A549 (cell line): Measurements from ENCODE around the gene MATK. TPM values are rescaled to one million over a fixed set of nuclear protein-coding genes. Genes with fewer than 3 reads are reported as not detected.

Experiments
- ATAC-seq, 2 experiments: fragments of 200-7000 bp in 1 of 2; fragments of >200 bp in 1 of 2; cut with Nextera tagmentation in 1 of 2; cut with Tn5 transposase in 1 of 2; 3 replicates each; pipeline versions ENCODE4 v1.8.0 to v1.9.1; 2018 to 2020; ENCODE audit warnings: mild to moderate bottlenecking in 1 of 2, moderate library complexity in 1 of 2
- CTCF ChIA-PET: fragments of 300-600 bp; sonication (Branson Sonifier 250); formaldehyde crosslinking; extraction: SDS; loops from one replicate; lab custom pipeline; 2021; ENCODE audit warnings: antibody characterized with exemption, inconsistent platforms; lab: Yijun Ruan, JAX
- POLR2A ChIA-PET: fragments of 350-600 bp; formaldehyde crosslinking; extraction: SDS; loops from one replicate; lab custom pipeline; 2021; ENCODE audit warnings: antibody characterized with exemption, inconsistent platforms; lab: Yijun Ruan, JAX
- DNase-seq, 2 experiments: peaks; one replicate each; pipeline versions ENCODE4 v3.0.0 to v3.0.0-alpha.2; 2011 to 2016; ENCODE audit warnings: low read depth in 1 of 2, low spot score in 1 of 2
- FAIRE-seq: peaks from 2 replicates; lab custom pipeline; 2011; peaks lifted over from hg19 to GRCh38; lab: Jason Lieb, UNC
- H3K27ac ChIP-seq, 2 experiments: fragments of >200 bp; sonication (Bioruptor Twin); formaldehyde crosslinking; 3 replicates each; pipeline ENCODE4 v1.5.1; 2016 to 2017
- H3K4me1 ChIP-seq: fragments of >200 bp; sonication (Bioruptor Twin); formaldehyde crosslinking; 3 replicates; pipeline ENCODE4 v1.6.1; 2016
- H3K4me2 ChIP-seq: fragments of >200 bp; sonication (Bioruptor Twin); formaldehyde crosslinking; 3 replicates; pipeline ENCODE4 v1.6.1; 2016
- H3K4me3 ChIP-seq: fragments of >200 bp; sonication (Bioruptor Twin); formaldehyde crosslinking; 3 replicates; pipeline ENCODE4 v1.5.1; 2016
- H3K9me3 ChIP-seq: fragments of >200 bp; sonication (Bioruptor Twin); formaldehyde crosslinking; 3 replicates; pipeline ENCODE4 v1.6.1; 2016
- ATOH8 ChIP-seq: fragments of 250-450 bp; sonication (Bioruptor Pico); IDR thresholded peaks from 2 replicates; pipeline ENCODE4 v1.5.0; 2020; ENCODE audit warnings: low read depth, mild to moderate bottlenecking, moderate library complexity
- BCL3 ChIP-seq: fragments of >200 bp; sonication (Bioruptor Twin); formaldehyde crosslinking; IDR thresholded peaks from 3 replicates; pipeline ENCODE4 v1.6.1; 2016
- BHLHE40 ChIP-seq: IDR thresholded peaks from 2 replicates; pipeline ENCODE4 v1.6.1; 2012; ENCODE audit warnings: low read depth, low read length, inconsistent platforms
- CHD2 ChIP-seq: fragments of 150-350 bp; IDR thresholded peaks from 2 replicates; pipeline ENCODE4 v1.6.1; 2014; ENCODE audit warnings: low read length; ENCODE audit not compliant: partially characterized antibody
- CHD4 ChIP-seq: fragments of 200-600 bp; sonication (generic); IDR thresholded peaks from 2 replicates; pipeline ENCODE4 v1.6.1; 2016; ENCODE audit warnings: antibody characterized with exemption, mild to moderate bottlenecking, borderline replicate concordance
- E2F6 ChIP-seq: IDR thresholded peaks from 2 replicates; pipeline ENCODE4 v1.6.1; 2012; ENCODE audit warnings: low read depth, borderline replicate concordance
- EHMT2 ChIP-seq: fragments of 200-600 bp; sonication (generic); IDR thresholded peaks from 2 replicates; pipeline ENCODE4 v1.6.1; 2016; ENCODE audit warnings: antibody characterized with exemption, low read depth, mild to moderate bottlenecking, moderate library complexity
- EP300 ChIP-seq, 2 experiments: fragments of >200 bp; sonication (Bioruptor Twin); formaldehyde crosslinking; IDR thresholded peaks; 2 replicates in 1 of 2; 3 replicates in 1 of 2; pipeline ENCODE4 v1.6.1; 2016 to 2017
- HDAC2 ChIP-seq: fragments of 200-600 bp; sonication (generic); IDR thresholded peaks from 2 replicates; pipeline ENCODE4 v1.6.1; 2016
- HEYL ChIP-seq: fragments of 250-450 bp; sonication (Bioruptor Pico); IDR thresholded peaks from 2 replicates; pipeline ENCODE4 v1.8.0; 2021; ENCODE audit warnings: mild to moderate bottlenecking, moderate library complexity
- HMGXB4 ChIP-seq: fragments of 250-450 bp; sonication (Bioruptor Pico); IDR thresholded peaks from 2 replicates; pipeline ENCODE4 v1.5.0; 2021; ENCODE audit warnings: mild to moderate bottlenecking, moderate library complexity, borderline replicate concordance
- HOXA7 ChIP-seq: fragments of 250-450 bp; sonication (Bioruptor Pico); IDR thresholded peaks from 2 replicates; pipeline ENCODE4 v1.5.0; 2020; ENCODE audit warnings: mild to moderate bottlenecking, moderate library complexity
- HOXB13 ChIP-seq: fragments of 250-450 bp; sonication (Bioruptor Pico); IDR thresholded peaks from 2 replicates; pipeline ENCODE4 v1.5.0; 2020; ENCODE audit warnings: low read depth, mild to moderate bottlenecking, moderate library complexity
- KDM1A ChIP-seq: fragments of 200-600 bp; sonication (generic); IDR thresholded peaks from 2 replicates; pipeline ENCODE4 v1.6.1; 2016; ENCODE audit warnings: low read depth, mild to moderate bottlenecking
- KDM5A ChIP-seq: fragments of 200-600 bp; sonication (generic); IDR thresholded peaks from 2 replicates; pipeline ENCODE4 v1.6.1; 2016; ENCODE audit warnings: antibody characterized with exemption, mild to moderate bottlenecking
- NR3C1 ChIP-seq: fragments of >200 bp; sonication (Bioruptor Twin); formaldehyde crosslinking; IDR thresholded peaks from 3 replicates; pipeline ENCODE4 v1.6.1; 2017
- POLR2A ChIP-seq: IDR thresholded peaks from 2 replicates; pipeline ENCODE4 v1.6.1; 2012; ENCODE audit warnings: mild to moderate bottlenecking, low read length
- RARB ChIP-seq: fragments of 250-450 bp; sonication (Bioruptor Pico); IDR thresholded peaks from 2 replicates; pipeline ENCODE4 v1.8.0; 2021; ENCODE audit warnings: mild to moderate bottlenecking, moderate library complexity
- RCOR1 ChIP-seq: fragments of 150-350 bp; IDR thresholded peaks from 2 replicates; pipeline ENCODE4 v1.6.1; 2014; ENCODE audit warnings: antibody characterized with exemption, low read length, low read depth
- USF2 ChIP-seq: fragments of 450-650 bp; IDR thresholded peaks from 2 replicates; pipeline ENCODE4 v1.6.1; 2014; ENCODE audit warnings: antibody characterized with exemption
- ZFP36 ChIP-seq: fragments of 450-650 bp; IDR thresholded peaks from 2 replicates; pipeline ENCODE4 v1.6.1; 2014; ENCODE audit warnings: borderline replicate concordance; ENCODE audit not compliant: partially characterized antibody
- ZNF302 ChIP-seq: fragments of 250-450 bp; sonication (Bioruptor Pico); IDR thresholded peaks from 2 replicates; pipeline ENCODE4 v1.9.0; 2021; ENCODE audit warnings: inconsistent platforms, mild to moderate bottlenecking, moderate library complexity
- whole genome bisulfite sequencing: methylation state at CpG from one replicate; pipeline ENCODE4 v1.1.6; 2017; ENCODE audit errors: missing lambda C conversion rate; 5-methylcytosine and 5-hydroxymethylcytosine counted together
- polyA plus RNA-seq, 4 experiments: library from polyadenylated mRNA; depleted of rRNA in 3 of 4; stranded (reverse); fragments of >200 nt; fragmentation: RNase III in 1 of 4; extraction: RNeasy Plus Mini Kit Qiagen cat#74134 plus additional on column Dnase treatment in 1 of 4; gene quantifications; 2 replicates in 3 of 4; 3 replicates in 1 of 4; pipeline ENCODE4 v1.2.3, GENCODE V29; 2011 to 2017

The MATK gene
- polyA plus RNA-seq, 2 of the 4 experiments (the other 2 are of a cell fraction): 0.12 to 0.45 TPM

- POLR2A ChIA-PET: no interaction called here
- Histone ChIP-seq H3K4me3 (no peak overlapping the region), H3K27ac (no peak overlapping the region), H3K4me2 (no peak overlapping the region), H3K9me3 (no peaks in the 10 kb centered on the region), H3K4me1 (no peaks in the 10 kb centered on the region)
- WGBS: 76% methylated on average over 13 of the region's 31 CpGs
- CTCF ChIA-PET: interaction anchor here (1.0 to 2.4 kb wide), 3 partner anchors 15 to 75 kb away, joined by 3 to 9 read pairs (median 3); partner anchors contain the start of gene APBA3
- TF ChIP-seq BHLHE40: no peak
- TF ChIP-seq ATOH8 (CRISPR knock-in tag): no peak
- no peak for TF ChIP-seq RARB (CRISPR knock-in tag)
- no peak for TF ChIP-seq USF2
- no peak for TF ChIP-seq CHD4
- TF ChIP-seq E2F6: no peak
- TF ChIP-seq KDM5A: no peak
- TF ChIP-seq EP300 (IDR thresholded peaks at IDR 0.05): no peak
- TF ChIP-seq POLR2A: no peak
- TF ChIP-seq HDAC2: no peak
- TF ChIP-seq NR3C1: no peak
- TF ChIP-seq ZNF302 (CRISPR knock-in tag): no peak
- TF ChIP-seq CHD2: no peak
- TF ChIP-seq BCL3: no peak
- no peak for TF ChIP-seq HOXB13 (CRISPR knock-in tag)
- no peak for TF ChIP-seq HMGXB4
- TF ChIP-seq KDM1A: no peak
- TF ChIP-seq HOXA7 (CRISPR knock-in tag): no peak
- no peak for TF ChIP-seq HEYL (CRISPR knock-in tag)
- no peak for TF ChIP-seq EHMT2
- DNase-seq (no peak), FAIRE-seq (no peak), ATAC-seq (peak in 1 of 2 experiments; percentile 36; a peak in 1 of 6 replicates)
Observed at GRCh38 chr19:3746371-3747056, 39.7 kb downstream of the MATK start.

- 29% methylated on average over 6 of the region's 8 CpGs for WGBS
- H3K4me1 ChIP-seq: no peaks in the 10 kb centered on the region
- no peak for FAIRE-seq
- no peak overlapping the region for H3K4me3 ChIP-seq
- no peak overlapping the region for H3K4me2 ChIP-seq
- ChIA-PET POLR2A (no interaction called here), CTCF (no interaction called here)
- TF ChIP-seq RARB (CRISPR knock-in tag) (no peak), RCOR1 (no peak), CHD4 (no peak), ATOH8 (CRISPR knock-in tag) (no peak), ZFP36 (peak; percentile 72)
- no peak for DNase-seq
- no peak overlapping the region for H3K27ac ChIP-seq
- no peak for ATAC-seq
- H3K9me3 ChIP-seq: no peaks in the 10 kb centered on the region
Observed at GRCh38 chr19:3745363-3746045, 40.7 kb downstream of the MATK start.
